ENCODE results near the gene IGIP. TPM values are rescaled to one million over a fixed set of nuclear protein-coding genes. Genes with fewer than 3 reads are reported as not detected.
"Not testable (repeated sequence)": the region's sequence is repeated elsewhere in the genome, so short reads cannot be mapped to it uniquely, and the experiment has no call there.

Gene IGIP
- total RNA-seq, 1 donor from 2014 or later, result 4.1 TPM

- DNase-seq (ENCODE audit: low read depth, low spot score), result no peak
These were observed 14.7 kb downstream of the IGIP start for GRCh38 chr5:140140435-140140834.

GRCh38 chr5:140141241-140141640, 15.5 kb downstream of the IGIP start:
- no peak for DNase-seq (ENCODE audit: low read depth, low spot score)

- no peak for DNase-seq (ENCODE audit: low read depth, low spot score)
These were observed 16.5 kb downstream of the IGIP start for GRCh38 chr5:140142246-140142645.

GRCh38 chr5:140142856-140143255, 17.1 kb downstream of the IGIP start:
- DNase-seq (ENCODE audit: low read depth, low spot score), result no peak

GRCh38 chr5:140143521-140144258, 18.0 kb downstream of the IGIP start:
- no peak for DNase-seq (ENCODE audit: low read depth, low spot score)

GRCh38 chr5:140145256-140145655, 19.5 kb downstream of the IGIP start:
- DNase-seq (ENCODE audit: low read depth, low spot score), result no peak

- no peak for DNase-seq (ENCODE audit: low read depth, low spot score)
These were observed 20.2 kb downstream of the IGIP start for GRCh38 chr5:140145818-140146522.

- DNase-seq (ENCODE audit: low read depth, low spot score), result no peak
These were observed 20.7 kb downstream of the IGIP start for GRCh38 chr5:140146523-140146842.

GRCh38 chr5:140147460-140147859, 21.7 kb downstream of the IGIP start:
- DNase-seq (ENCODE audit: low read depth, low spot score), result no peak

- DNase-seq (ENCODE audit: low read depth, low spot score), result no peak
These were observed 22.8 kb downstream of the IGIP start for GRCh38 chr5:140148508-140148907.

- DNase-seq (ENCODE audit: low read depth, low spot score), result no peak
These were observed 24.5 kb downstream of the IGIP start for GRCh38 chr5:140150201-140150600.

- no peak for DNase-seq (ENCODE audit: low read depth, low spot score)
These were observed 25.6 kb downstream of the IGIP start for GRCh38 chr5:140151144-140152021.

GRCh38 chr5:140152022-140152999, 26.6 kb downstream of the IGIP start:
- no peak for DNase-seq (ENCODE audit: low read depth, low spot score)

- DNase-seq (ENCODE audit: low read depth, low spot score), result no peak
These were observed 27.5 kb downstream of the IGIP start for GRCh38 chr5:140153255-140153654.

GRCh38 chr5:140153905-140154304, 28.2 kb downstream of the IGIP start:
- no peak for DNase-seq (ENCODE audit: low read depth, low spot score)

GRCh38 chr5:140154710-140155381, 29.1 kb downstream of the IGIP start:
- not testable (repeated sequence) for DNase-seq (ENCODE audit: low read depth, low spot score)

GRCh38 chr5:140157032-140157781, 31.5 kb downstream of the IGIP start:
- peak; percentile 22 for DNase-seq (ENCODE audit: low read depth, low spot score)

GRCh38 chr5:140159014-140159927, 33.5 kb downstream of the IGIP start:
- DNase-seq (ENCODE audit: low read depth, low spot score), result no peak

GRCh38 chr5:140162275-140162674, 36.5 kb downstream of the IGIP start:
- no peak for DNase-seq (ENCODE audit: low read depth, low spot score)
